ACHN (cell line): ENCODE results near the gene NAT8L.

Experiments used
- DNase-seq: peaks from one replicate; pipeline ENCODE4 v3.0.0-alpha.2; 2015
- in situ Hi-C: cut with HindIII; loops from 2 replicates; pipeline ENCODE4 v1.10.0; 2017; ENCODE audit warnings: low sequenced_read_pairs, low pct_ligation_motif_present, low pct_unique_long_range_greater_than_20kb

The NAT8L gene

DNA sequence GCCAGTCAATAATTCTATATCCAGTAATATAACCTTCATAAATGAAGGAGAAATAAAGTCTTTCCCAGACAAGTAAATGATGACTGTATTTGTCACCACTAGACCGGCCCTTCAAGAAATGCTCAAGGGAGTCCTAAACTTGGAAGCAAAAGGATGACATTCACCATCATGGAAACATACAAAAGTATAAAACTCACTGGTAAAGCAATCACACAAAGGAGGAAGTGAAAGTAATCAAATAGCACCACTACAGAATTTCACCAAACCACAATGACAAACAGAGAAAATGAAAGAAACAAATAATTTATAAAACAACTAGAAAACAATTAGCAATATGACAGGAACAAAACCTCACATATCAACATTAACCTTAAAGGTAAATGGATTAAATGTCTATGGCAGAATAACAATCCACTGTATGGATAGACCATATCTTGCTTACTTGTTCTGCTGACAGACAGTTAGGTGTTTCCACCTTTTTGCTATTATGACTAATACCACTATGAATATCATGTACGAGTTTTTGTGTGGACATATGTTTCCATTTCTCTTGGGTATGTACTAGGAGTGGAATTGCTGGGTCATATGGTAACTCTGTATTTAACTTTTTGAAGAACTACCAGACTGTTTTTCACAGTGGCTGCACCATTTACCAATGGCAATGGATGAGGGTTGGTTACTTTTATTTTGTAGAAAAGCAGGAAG, 44.9 kb downstream of the NAT8L start:
- no peak for DNase-seq
- in situ Hi-C loops: no loop called here

DNA sequence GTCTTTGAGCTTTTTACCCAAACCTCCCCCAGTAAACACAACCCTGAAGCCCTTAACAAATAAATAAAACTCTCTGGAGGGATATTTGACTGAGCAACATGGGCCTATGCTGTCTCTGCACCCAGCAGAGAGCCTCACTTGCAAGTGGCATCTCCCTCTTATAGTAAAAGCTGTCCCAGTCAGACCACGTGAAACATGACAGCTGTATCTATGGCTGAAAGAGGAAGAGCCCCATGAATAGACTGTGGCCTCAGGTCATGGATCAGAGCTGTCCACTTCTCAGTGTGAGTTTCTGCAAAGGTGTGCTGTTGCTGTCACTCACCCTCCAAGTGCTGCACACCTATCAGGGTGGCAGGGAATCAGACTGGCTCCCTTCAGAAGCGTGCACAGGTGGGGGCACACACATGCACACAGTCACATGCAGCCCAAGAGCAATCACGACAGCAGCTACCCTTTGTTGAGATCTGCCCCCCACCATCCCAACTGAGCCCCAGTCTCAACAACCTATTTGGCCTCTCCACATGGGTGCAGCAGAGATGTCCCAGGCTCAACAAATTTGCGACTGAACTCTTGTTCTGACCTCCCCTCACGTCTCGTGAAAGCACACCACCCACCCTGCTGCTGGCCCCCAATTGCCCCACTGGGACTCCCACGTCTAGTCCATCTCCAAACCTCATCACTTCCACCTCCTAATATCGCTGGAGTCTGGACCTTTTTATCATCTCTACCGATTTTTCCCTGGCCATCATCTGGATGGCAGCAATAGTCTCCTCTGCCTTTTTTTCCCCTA, 45.6 kb downstream of the NAT8L start:
- in situ Hi-C loops: no loop called here
- no peak for DNase-seq

GRCh38 chr4:2105559-2105958, 46.4 kb downstream of the NAT8L start:
- no peak for DNase-seq
- in situ Hi-C loops: no loop called here

DNA sequence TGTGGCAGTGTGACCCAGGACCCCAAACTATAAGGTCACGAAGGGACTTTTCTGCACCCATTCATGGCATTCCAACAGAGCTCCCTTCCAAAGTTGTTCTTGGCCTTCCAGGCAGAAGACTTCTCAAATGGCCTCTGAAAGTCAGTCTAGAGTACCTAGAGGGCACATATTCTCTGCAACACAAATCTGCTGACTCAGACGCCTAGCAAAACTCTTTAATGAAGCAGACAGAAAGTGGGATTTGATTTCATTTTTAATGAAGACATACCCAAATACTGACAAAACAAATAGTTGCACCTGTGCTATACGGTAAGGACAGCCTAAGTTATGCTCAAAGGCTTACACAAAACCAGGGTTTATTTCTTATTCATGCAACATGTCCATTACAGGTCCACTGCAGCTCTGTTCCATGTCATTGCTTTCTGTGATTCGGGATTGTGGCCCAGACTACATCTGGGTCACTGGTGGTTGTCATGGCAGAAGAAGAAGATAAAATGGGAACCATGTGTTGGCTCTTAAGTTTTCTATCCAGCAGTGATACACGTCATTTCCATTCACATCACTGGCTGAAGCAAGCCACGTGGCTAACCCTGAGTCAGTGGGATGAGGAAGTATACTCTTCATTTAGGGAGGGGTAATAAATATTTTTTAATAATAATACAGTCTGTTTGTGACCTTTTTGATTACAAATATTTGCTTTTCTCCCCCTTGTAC, 57.7 kb downstream of the NAT8L start:
- no peak for DNase-seq
- in situ Hi-C loops: no loop called here
